Hindlimb muscle (tissue), 1 donor: ENCODE data around the gene FMN1. TPM values are rescaled to one million over a fixed set of nuclear protein-coding genes. Genes with fewer than 3 reads are reported as not detected.
A peak's percentile ranks its signal among the peaks of the same experiment; 100 is the strongest.

ENCODE experiments used
- DNase-seq: peaks from one replicate; pipeline ENCODE4 v3.0.0-alpha.2; 2013
- polyA plus RNA-seq: library from polyadenylated mRNA; unstranded; fragments of 120-200 nt; gene quantifications from one replicate; pipeline ENCODE4 v1.2.1, GENCODE V29; 2013; ENCODE audit not compliant: insufficient read length

The FMN1 gene
- polyA plus RNA-seq, 1 donor, result 1.6 TPM

- no peak for DNase-seq
Measured at GRCh38 chr15:33153548-33153947, 41.0 kb downstream of the FMN1 start.

GRCh38 chr15:33152502-33153109 is 41.9 kb downstream of the FMN1 start:
- DNase-seq, result no peak

- no peak for DNase-seq
Measured at GRCh38 chr15:33150971-33151370, 43.5 kb downstream of the FMN1 start.

- DNase-seq, result no peak
Measured at GRCh38 chr15:33150431-33150941, 44.0 kb downstream of the FMN1 start.

GRCh38 chr15:33149919-33150318 is 44.6 kb downstream of the FMN1 start:
- DNase-seq, result no peak

GRCh38 chr15:33148129-33148751 is 46.3 kb downstream of the FMN1 start:
- no peak for DNase-seq

GRCh38 chr15:33146051-33146450 is 48.5 kb downstream of the FMN1 start:
- DNase-seq, result no peak

- DNase-seq, result no peak
Measured at GRCh38 chr15:33145447-33145846, 49.1 kb downstream of the FMN1 start.

- DNase-seq, result no peak
Measured at GRCh38 chr15:33142708-33143107, 51.8 kb downstream of the FMN1 start.

- DNase-seq, result no peak
Measured at GRCh38 chr15:33138000-33138399, 56.5 kb downstream of the FMN1 start.

GRCh38 chr15:33137101-33137500 is 57.4 kb downstream of the FMN1 start:
- no peak for DNase-seq

- no peak for DNase-seq
Measured at GRCh38 chr15:33136353-33136752, 58.2 kb downstream of the FMN1 start.

- no peak for DNase-seq
Measured at GRCh38 chr15:33135355-33135781, 59.1 kb downstream of the FMN1 start.

GRCh38 chr15:33132722-33133345 is 61.7 kb downstream of the FMN1 start:
- peak; percentile 55 for DNase-seq

- DNase-seq, result no peak
Measured at GRCh38 chr15:33132233-33132580, 62.3 kb downstream of the FMN1 start.

- peak; percentile 31 for DNase-seq
Measured at GRCh38 chr15:33131552-33132232, 62.8 kb downstream of the FMN1 start.

- peak; percentile 85 for DNase-seq
Measured at GRCh38 chr15:33126559-33127290, 67.8 kb downstream of the FMN1 start.

- DNase-seq, result no peak
Measured at GRCh38 chr15:33125894-33126537, 68.5 kb downstream of the FMN1 start.

GRCh38 chr15:33124811-33125210 is 69.7 kb downstream of the FMN1 start:
- DNase-seq, result no peak

GRCh38 chr15:33124279-33124678 is 70.2 kb downstream of the FMN1 start:
- DNase-seq, result no peak

- DNase-seq, result no peak
Measured at GRCh38 chr15:33119865-33120264, 74.6 kb downstream of the FMN1 start.

GRCh38 chr15:33119273-33119672 is 75.2 kb downstream of the FMN1 start:
- DNase-seq, result no peak
